ENCODE results near the gene NGLY1.
A peak's percentile ranks its signal among the peaks of the same experiment; 100 is the strongest.

NGLY1 gene

DNA sequence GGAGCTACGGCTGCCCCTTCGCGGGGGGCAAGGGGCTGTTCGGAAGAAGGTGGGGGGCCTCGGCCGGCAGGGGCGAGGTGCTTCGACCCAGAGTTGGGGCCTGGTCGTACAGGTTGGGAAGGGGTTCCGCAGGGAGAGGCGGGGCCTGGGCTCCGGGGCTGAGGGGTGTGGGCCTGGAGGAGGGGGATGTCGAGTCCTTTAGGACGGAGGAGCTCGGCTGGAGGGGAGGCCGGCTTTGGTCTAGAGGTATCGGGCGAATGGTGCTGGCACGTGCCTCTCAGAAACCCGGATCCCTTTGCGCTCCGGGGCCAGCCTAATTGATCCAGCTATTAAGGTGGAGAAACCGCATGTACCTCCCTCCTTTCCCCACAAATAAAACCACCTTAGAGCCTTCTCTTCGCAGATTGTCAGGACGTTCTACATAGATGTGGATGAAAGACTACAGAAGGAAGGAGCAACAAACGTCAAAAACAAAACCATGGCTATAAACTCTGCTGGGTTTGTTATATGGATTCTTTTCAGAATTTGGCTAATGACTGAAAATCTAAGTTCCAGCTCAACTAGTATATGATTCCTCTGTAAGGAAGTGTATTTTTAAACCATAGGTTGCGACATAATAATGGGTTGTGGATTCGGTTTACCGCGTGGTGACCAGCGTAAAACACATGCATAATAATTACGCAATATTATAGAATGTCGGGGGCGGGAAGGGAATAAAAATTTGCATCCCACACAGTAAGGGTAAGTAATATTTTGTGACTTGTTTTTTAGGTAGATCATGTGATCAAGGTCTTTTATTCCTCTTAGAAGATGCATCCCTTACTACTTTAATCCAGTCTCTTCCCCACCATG is 644 bp upstream of the NGLY1 start:
- DNase-seq: peak; percentile 32

DNA sequence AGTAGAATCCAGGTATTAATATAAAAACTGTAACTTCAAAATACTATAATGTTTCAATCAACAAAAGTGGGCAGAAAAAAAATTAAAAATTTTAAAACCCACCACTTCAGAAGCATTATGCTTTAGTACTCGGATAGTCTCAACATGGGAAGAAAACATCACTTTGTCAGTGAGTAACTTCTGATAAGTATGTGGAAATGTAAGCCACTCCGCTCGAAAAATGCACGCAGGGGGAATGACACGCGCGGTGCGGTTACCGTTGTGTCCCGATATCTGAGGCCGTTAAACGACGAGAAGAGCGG is 656 bp downstream of the NGLY1 start:
- no peak for DNase-seq

DNA sequence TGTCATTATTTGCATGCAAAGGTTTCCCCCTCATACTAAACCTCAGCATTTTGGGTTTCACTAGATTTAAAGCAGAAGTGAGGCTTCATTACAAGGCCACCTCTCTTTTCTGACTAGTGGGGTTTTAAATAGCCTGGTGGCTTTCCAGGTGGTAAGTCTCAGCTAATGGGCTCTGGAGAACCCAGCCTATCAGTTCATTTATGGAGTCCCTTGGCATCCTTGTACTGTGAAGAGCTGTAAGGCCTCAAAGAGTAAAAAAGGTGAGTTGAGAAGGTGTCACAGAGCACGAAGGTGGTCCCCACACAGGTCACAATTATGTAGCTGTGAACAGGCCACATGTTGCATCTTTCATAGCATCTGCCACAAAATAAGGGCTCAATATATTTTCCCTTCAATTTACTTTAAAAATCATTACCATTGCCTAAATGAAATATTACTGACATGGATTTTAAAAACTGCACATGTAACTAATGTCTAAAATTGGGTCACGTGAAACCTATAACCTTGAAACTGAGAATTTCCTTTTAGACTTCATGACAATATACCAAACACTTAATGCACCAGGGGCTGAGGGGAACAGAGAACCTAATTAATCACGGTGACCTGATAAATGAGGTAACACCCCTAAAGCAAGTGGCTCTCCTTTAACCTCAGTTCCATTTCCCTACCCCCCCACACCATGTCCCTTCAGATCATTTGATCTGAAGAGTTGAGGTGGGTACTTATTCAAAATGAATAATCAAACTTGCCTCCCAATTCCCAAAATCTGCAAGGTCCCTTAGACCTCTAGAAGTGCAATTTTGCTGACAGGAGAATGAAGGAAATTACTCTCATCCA is 1.3 kb downstream of the NGLY1 start:
- DNase-seq: no peak

DNA sequence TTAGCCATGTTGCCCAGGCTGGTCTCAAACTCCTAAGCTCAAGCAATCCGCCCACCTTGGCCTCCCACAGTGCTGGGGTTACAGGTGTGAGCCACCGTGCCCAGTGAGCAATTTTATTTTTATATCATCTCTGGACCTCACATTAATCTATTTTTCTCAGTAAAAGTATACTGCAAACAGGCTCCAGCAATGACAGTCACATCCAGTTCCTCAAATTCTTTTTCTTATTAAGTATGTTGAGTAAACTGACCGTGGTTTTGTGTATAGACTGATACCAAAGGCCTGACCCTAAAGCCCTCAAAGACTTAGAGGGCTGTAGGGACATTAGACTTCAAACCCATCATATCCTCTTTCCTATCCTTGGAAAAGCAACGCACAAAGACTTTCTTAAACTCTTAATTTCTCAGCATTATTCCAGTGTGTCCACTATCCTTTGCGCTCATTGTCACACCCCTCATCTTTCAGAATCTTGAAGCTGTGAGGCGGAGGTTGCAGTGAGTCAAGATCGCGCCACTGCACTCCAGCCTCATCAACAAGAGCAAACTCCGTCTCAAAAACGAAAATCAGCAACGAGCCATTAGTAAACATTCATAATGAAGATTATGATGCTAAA is 2.0 kb downstream of the NGLY1 start:
- no peak for DNase-seq

DNA sequence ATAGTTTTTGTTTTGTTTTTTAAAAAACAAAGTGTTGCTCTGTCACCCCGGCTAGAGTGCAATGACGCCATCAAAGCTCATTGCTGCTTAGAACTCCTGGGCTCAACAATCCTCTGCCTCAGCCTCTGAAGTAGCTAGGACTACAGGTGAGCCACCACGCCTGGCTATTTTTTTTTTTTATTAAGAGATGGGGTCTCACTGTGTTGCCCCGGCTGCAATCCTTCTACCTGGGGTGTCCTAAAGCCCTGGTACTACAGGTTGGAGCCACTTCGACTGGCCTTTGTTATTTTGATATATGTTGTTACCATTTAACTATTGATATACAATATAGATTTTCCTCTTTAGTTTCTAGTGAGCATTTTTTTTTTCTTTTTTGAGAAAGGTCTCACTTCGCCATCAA is 2.6 kb downstream of the NGLY1 start:
- no peak for DNase-seq

DNA sequence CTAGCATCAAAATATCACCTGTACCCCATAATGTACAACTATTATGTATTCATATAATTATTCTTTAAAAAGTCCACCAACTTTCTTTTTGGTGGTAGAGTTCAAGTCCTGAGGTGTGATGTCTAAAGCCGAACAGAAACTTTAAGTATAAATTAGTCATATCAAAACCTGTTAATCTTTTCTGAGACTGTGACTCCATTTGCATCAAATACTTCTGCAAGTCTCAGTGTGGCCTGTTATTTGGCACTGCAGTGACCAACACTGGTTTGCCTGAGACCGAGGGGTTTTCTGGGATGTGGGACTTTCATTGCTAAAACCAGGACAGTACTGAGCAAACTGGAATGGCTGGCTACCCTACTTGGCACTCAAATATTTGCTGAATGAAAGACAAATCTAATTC is 7.3 kb downstream of the NGLY1 start:
- no peak for DNase-seq

DNA sequence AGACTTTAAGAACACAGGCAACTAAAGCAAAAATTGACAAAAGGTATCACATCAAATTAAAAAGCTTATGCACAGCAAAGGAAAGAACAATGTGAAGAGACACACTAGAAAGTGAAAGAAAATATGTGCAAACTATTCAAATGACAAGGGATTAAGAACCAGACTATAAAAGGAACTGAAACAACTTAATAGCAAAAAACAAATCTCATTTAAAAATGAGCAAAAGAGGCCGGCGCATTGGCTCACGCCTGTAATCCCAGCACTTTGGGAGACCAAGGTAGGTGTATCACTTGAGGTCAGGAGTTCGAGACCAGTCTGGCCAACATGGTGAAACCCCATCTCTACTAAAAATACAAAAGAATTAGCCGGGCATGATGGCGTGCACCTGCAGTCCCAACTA is 14.4 kb downstream of the NGLY1 start:
- no peak for DNase-seq

DNA sequence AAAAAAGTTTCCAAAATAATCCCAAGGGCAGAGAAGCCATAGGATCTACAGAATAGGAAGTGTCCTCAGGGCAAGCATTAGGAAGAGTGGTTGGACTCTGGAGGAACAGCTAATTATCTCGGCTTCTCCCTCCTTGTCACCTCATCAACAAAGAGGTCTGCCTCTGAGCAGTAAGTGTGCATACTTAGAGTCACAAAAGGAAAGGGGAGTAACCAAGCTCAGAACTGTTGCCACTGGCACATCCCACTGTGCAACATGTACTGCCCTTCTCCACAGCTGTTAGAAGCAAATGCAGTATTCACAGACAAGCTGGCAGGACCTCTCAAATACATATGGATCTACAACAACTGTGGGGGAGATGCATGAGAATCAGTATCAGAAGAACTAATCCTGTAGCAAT is 31.5 kb downstream of the NGLY1 start:
- DNase-seq: no peak

DNA sequence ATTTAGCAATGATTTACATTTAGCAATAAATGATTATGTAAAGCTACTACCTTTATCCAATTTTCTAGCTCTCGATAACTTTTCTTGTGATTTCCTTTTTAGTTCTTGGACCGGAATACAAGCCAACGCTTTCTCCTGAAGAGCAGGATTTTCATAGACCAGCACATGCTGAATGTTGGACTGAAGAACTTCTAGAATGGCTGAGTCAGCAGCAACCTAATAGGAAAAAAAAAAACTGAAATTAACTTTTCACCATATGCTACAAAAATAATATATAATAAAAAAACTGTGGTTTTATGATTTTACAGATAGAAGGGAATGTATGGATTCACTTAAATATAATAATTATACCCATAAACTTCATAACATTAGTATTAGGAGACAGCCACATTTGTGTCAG is 32.2 kb downstream of the NGLY1 start:
- DNase-seq: no peak

DNA sequence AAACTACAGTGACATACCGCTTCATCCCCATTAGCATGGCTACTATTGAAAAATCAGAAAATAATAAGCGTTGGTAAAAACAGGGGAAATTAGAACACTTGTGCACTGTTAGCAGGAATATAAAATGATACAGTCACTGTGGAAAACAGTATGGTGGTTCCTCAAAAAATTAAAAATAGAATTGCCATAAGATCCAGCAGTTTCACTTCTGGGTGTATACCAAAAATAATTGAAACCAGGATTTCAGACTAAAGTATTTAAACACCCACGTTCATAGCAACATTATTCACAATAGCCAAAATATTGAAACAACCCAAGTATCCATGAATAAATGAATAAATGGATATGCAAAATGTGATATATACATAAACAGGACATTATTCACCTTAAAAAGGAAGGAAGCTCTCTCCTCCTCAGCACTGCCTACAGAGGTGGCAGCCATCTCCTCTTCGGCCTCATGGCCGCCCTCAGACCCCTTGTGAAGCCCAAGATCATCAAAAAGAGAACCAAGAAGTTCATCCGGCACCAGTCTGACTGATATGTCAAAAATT is 34.1 kb downstream of the NGLY1 start:
- no peak for DNase-seq

DNA sequence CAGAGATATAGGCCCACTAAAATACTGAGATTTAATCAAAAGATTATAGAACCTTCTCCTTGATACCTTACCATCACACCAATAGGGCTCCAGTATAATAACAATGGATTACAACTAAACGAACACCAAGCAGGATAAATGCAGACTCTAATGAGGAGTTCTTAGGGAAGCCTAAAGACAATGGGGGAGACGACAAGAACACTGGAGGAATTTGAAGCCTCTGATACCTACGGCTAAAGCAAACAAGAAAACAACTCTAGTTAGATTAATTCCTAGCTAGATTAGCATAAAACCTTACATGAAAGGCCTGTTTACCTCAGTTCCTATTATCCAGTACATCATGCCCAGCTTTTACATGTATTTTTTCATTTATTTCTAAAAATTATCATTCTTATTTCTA is 35.1 kb downstream of the NGLY1 start:
- no peak for DNase-seq

DNA sequence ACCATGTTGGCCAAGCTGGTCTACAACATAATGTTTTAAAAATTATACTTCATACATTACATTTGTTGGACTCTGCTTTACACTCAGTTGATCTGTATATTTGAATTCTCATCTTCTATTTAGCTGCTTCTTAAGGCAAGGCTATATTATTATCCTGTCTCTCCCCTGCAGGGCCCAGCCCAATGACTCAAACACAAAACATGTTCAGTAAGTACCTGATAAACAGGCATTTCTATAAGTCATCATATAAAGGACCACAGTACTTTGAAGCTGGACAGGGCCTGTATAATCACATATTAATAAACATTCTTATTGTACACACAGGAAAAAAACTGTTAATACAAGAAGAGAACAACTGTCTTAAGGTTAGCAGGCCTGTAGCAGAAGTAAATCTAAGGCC is 36.2 kb downstream of the NGLY1 start:
- no peak for DNase-seq

DNA sequence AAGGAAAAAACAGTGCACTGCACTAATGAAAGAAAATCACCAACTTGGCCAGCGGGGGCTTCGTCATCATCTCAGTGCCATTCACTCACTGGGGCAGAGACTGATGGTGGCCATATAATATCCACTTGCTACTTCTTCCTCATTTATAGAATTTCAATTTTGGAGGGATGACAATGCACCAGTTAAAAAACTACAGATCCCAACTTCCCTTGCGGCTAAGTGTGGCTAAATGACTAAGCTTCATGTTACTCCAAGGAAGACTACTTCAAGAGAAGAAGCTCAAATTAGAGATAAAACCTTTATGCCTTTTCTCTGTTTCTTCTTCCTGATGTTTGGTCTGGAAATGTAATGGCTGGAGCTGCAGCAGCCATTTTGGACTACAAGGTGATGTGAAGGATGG is 38.8 kb downstream of the NGLY1 start:
- DNase-seq: no peak

DNA sequence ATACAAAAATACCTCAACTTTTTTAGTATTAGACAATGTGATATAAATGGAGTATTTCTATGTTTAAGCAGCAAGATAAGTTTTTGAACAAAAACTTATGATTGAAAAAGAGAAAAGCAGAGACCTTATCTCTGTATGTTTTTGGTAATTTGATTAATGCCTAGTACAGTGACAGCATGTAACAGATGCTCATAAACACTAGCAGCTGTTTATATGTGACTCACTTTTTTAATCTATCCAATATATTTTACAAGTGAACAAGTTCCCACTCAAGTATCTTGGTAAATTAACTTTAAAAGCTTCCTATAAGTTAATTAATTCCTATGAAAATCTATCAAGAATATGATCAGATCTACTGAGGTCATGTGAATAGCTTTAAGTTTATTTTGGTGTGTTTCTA is 55.1 kb downstream of the NGLY1 start:
- no peak for DNase-seq

DNA sequence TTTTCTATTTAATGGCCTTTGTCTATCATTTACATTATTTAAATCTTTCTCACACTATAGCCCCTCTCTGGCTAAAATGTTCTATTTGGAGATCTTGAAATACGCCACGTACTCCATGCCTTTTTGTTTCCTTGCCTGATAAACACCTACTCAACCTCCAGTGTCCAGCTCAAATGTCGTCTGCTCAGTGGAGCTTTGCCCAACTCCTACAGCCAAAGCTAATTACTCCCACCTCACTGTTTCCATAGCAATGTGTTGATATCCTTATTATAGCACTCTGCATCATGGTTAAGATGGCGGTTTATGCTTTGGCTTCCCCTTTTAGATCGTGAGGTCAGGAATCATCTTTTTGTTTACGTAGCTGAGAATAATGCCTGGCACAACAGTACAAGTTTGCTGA is 55.9 kb downstream of the NGLY1 start:
- no peak for DNase-seq

DNA sequence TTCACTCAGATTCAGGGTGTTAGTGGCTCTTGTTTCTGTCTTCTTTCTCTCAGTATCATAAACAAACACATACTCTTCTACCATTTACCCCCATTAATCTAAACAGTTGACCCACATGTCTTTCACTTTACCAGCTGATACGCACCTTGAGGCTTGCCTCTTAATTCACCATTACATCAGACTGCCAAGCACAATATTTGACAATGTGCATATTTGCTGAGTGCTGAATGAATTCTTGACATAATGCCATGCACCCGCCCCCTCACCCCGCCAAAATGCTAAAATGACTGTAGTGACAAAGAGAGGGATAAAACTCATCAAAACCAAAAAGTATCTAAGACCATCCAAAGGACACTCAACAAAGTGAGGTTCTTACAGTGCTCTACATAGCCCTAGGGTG is 57.4 kb downstream of the NGLY1 start:
- DNase-seq: no peak

DNA sequence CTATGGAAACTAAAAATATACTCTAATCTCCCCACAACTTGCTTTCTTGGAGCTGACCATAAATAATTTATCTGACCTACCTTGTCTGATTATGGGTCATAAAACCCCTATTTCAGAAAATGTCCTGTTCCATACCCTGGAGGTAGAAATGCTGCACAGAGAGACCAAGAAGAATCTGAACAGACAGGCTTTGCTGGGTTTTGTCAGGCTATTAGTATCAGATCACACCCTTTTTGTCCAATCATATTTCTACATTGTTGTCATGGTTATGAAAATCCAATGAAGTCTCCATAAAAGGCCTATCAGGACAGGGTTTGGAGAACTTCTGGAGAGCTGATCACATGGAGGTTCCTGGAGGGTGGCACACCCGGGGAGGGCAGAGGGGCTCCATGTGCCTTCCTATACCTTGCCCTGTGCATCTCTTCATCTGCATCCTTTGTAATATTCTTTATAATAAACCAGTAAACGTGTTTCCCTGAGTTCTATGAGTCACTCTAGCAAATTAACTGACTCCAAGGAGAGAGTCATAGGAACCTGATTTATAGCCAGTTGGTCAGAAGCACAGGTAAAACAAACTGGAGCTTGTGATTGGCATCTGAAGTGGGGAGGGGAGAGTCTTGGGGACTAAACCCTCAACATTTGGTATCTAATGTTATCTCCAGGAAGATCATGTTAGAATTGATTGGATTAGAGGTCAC is 58.1 kb downstream of the NGLY1 start:
- no peak for DNase-seq

DNA sequence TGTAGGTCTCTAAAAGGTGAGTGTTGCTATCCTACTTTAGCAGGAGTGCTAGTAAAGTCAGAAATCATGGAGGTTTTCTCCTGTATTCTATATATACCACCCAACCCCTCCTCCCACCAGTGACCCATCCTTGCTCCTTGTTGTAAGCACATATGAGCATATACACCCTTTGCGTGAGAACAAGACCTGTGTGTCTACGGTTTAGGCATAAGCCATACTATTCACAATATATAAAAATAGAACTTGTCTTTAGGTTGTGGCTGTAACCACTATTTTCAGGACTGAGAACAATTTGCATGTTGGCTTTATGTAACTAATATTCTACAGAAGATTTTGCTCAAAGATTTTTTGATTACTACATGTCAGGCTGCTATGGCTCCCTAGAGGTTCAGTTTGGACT is 59.4 kb downstream of the NGLY1 start:
- DNase-seq: no peak

DNA sequence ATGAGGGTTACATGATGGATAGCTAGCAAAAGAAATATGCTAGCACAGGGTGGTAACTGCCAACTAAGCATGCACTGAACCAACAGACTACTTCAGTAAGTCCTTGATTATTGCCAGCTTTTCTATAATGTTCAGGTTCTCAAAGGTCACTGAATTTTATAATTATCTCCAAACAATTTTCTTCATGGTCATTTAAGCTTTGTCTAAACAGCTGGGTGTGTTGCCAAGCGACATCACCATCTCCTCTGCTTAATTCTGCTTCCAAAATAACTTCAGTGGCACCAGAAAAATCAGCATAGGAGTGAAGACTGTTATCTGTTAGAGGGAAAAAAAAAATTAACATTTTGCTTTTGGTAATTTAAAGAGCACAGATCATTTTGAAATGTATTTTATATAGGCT is 63.9 kb downstream of the NGLY1 start:
- DNase-seq: no peak

DNA sequence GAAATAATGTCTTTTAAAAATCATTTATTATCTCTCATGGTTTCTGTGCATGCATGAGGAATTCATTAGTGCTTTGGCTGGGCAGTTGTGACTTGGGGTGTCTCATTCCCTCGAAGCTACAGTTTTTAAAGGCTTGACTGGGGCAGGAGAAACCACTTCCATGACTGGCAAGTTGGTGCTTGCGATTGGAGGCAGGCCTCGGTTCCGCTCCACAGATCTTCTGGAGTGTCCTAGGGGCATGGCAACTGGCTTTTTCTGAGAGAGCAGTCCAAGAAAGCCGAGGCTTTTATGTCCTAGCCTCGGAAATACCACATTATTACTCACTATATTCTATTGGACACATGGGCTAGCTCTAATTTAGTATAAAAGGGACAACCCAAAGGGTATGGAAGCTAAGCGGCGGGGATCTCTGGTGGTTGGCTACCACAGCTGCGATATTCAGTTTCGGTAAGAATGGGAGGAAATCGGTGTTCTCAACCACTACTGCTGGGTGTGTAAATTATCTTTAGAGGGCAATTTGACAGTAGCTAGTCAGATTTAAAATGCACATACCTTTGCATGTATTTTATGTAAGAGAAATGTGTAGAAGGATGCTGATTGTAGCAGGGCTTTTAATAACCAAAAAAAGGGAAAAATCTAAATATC is 69.8 kb downstream of the NGLY1 start:
- DNase-seq: no peak

DNA sequence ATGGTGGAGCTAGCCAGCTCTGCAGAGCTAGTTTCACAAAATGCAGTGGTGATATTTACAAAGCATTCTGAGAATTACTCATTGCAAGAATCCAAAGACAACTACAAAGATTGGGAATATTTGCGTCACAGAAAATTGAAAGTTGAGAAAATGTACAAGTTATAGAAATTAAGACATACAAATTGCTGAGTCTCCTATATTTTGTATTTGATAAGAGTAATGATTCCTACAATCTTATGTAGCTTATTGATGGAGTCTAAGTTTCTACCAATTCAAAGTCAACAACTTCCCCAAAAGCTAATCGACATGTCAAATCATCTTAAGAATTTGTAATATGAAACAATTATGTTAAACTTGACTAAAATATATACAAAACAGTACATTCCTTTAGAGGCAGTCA is 72.2 kb downstream of the NGLY1 start:
- no peak for DNase-seq

DNA sequence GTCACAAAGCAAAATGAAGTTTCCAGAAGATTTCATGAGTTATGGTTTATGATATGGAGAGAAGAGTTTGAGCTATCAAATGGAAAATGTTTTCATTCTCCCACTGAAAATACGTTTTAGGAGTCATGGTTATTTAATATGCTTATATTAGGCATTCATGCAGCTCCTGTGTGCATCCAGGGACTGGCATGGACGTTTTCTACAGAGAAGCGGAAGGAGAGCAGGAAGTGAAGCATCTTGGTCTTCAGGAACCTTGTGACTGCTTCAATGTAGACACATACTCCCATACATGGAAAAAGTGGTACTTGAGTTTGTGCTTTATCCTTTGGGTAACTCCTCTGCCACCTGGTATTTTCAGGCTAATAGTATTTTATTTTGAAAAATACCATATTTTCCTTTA is 75.2 kb downstream of the NGLY1 start:
- DNase-seq: no peak

All from fibroblast of skin of back (primary cell).